ENCODE results near the gene DMGDH.

Gene DMGDH

DNA sequence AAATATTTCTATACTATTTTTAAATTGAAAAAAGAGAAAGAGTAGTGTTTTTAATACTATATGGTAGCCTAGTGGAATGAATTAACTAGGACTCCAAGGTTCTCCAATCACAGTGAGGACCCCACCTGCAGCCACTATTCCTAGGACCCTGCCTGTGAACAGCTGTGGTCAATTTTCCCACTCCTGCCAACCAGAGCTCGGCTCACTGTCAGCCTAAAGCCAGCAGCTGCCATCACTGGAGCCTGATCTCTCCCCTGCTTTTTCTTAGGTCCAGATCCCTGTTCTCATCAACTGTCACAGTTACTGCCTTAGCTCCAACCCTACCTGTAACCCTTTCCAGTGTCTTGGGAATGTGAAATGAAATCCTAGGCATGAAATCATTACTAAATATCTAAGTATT lies 109.7 kb downstream of the DMGDH start:
- TF ChIP-seq, protein P1, sequence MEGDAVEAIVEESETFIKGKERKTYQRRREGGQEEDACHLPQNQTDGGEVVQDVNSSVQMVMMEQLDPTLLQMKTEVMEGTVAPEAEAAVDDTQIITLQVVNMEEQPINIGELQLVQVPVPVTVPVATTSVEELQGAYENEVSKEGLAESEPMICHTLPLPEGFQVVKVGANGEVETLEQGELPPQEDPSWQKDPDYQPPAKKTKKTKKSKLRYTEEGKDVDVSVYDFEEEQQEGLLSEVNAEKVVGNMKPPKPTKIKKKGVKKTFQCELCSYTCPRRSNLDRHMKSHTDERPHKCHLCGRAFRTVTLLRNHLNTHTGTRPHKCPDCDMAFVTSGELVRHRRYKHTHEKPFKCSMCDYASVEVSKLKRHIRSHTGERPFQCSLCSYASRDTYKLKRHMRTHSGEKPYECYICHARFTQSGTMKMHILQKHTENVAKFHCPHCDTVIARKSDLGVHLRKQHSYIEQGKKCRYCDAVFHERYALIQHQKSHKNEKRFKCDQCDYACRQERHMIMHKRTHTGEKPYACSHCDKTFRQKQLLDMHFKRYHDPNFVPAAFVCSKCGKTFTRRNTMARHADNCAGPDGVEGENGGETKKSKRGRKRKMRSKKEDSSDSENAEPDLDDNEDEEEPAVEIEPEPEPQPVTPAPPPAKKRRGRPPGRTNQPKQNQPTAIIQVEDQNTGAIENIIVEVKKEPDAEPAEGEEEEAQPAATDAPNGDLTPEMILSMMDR (conservative IDR thresholded peaks at IDR 0.05), result no peak
- H3K27ac ChIP-seq, result no peak overlapping the region

DNA sequence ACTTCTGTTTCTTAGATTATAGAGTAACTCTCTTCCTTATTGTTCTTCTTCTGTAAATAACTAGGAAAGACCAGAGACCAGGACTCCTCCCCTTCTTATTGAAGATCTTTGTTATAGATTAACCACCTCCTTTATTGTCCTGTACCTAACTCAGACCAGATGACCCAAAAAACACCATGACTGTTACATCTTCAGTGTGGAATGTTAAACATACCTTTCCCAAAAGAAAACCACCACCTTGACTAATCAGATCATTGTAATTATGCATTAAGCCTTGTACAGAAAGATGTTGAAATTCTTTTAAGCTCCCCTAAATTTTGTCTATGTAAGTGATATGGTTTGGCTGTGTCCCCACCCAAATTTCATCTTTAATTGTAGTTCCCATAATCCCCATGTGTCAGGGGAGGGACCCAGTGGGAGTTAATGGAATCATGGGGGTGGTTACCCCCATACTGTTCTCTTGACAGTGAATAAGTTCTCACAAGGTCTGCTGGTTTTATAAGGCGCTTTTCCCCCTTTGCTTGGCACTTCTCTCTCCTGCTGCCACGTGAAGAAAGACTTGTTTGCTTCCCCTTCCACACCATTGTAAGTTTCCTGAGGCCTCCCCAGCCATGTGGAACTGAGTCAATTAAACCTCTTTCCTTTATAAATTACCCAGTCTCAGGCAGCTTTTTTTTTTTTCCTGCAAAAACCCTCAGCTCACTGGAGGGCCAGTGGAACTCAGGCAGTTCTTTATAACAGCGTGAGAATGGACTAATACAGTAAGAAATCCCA lies 110.6 kb downstream of the DMGDH start:
- TF ChIP-seq, protein P1 (conservative IDR thresholded peaks at IDR 0.05), result no peak
- H3K27ac ChIP-seq, result peak overlapping the region; percentile 34; the same call in 1 of the 2 replicates

DNA sequence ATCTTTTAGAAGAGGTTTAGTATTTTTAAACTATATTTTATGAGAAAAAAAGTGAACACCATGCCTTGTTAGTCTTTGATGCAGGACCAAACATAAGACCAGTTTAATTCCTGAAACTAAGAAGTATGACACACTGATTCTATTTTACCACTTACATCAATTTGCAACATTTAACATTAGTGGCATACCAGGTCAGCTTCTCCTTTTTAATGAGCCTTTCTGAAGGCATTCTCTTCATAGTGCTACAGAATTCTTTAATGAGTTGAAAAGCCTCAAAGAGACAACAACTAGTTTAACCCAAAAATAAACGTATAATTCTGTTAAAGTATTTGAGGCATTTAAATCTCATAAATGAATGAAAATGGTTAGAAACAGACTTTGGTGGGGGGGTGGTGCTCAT lies 112.6 kb downstream of the DMGDH start:
- H3K27ac ChIP-seq, result no peak overlapping the region
- TF ChIP-seq, protein P1 (conservative IDR thresholded peaks at IDR 0.05), result no peak

DNA sequence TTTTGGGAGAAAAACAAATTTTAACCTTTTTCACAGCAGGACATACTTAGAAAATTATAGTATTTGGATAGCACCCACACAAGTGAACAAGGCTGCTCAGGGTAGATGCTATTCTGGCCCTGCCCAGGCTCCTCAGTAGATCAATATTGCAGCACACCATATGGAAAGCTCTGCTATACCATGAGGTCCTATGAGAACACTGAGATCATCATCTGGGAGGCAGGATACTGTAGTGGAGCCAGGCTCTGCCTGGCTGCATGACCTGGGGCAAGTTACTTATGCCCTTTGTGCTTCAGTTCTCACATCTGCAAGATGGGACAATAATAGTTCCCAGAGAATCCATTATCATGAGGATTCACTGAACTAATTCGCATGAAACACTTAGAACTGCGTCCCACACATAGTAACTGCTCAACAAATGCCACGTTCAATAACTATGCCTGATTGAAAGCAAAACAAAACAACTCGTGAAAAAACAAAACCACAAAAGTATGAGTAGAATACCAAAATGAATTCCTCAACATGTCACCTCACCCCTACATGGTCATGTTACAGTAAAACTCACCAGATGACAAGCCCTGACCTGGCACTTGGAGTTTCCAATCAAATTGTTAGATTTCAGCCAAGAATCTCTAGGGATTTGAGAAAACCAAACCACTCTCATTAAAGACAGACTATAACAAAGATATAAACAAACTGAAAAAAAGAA lies 116.2 kb downstream of the DMGDH start:
- TF ChIP-seq, protein P1 (conservative IDR thresholded peaks at IDR 0.05), result no peak
- H3K27ac ChIP-seq, result no peak overlapping the region
